Measurements from ENCODE around the gene SCN1B. TPM values are rescaled to one million over a fixed set of nuclear protein-coding genes. Genes with fewer than 3 reads are reported as not detected.

The SCN1B gene
- total and polyA plus RNA-seq, 10 of the 15 experiments (the other 5 are each of a cell fraction or from before 2014, with no cell fraction given) = 0.04 to 0.54 (median 0.11) TPM; not detected in 3

DNA sequence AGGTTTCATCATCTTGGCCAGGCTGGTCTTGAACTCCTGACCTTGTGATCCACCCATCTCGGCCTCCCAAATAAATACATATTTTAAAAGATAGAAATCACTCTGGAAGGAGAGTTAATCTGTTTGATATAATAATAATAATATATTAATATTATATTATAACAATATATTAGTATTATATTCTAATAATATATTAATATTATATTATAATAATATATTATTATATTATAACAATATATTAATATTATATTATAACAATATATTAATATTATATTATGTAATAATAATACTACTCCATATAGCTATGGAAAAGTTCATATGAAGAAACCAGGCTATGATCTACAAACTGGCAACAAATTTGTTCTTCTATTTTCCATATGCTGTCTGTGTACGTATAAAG, 28.1 kb downstream of the SCN1B start:
- CTCF ChIA-PET = interaction anchor here (0.9 to 8.2 kb wide), 6 partner anchors 9 to 77 kb away, joined by 4 to 56 read pairs (median 7); partner anchors contain the start of gene FXYD3
- Histone ChIP-seq H3K79me2 (ENCODE audit: control insufficient read depth, insufficient read depth, low read length) (no peaks in the 10 kb centered on the region), H3K27ac (ENCODE audit: control insufficient read depth, insufficient read depth) (no peak overlapping the region), H3K9ac (ENCODE audit: control insufficient read depth, insufficient read depth, low read length) (no peak overlapping the region), H3K4me2 (ENCODE audit: control insufficient read depth, insufficient read depth) (no peak overlapping the region), H3K9me3 (replicated peaks; ENCODE audit: control insufficient read depth, insufficient read depth, low read length) (no peaks in the 10 kb centered on the region), H3K36me3 (ENCODE audit: control insufficient read depth in 2 of 2, insufficient read depth in 2 of 2, low read length in 1 of 2) (no peaks in the 10 kb centered on the region), H2AFZ (ENCODE audit: control insufficient read depth, low read depth, low read length) (no peak overlapping the region), H4K20me1 (ENCODE audit: control insufficient read depth, insufficient read depth) (no peaks in the 10 kb centered on the region), H3K27me3 (replicated peaks in 1 of 2; ENCODE audit: control insufficient read depth in 2 of 2, insufficient read depth in 2 of 2, low read length in 1 of 2) (no peaks in the 10 kb centered on the region; a peak in 1 of 4 replicates), H3K4me3 (no peak overlapping the region), H3K4me1 (ENCODE audit: control insufficient read depth, insufficient read depth, low read length) (no peaks in the 10 kb centered on the region)
- SMC1A ChIA-PET (ENCODE audit: uncharacterized antibody, unreplicated experiment) = interaction anchor here (0.8 to 1.1 kb wide), 3 partner anchors 8 to 32 kb away, joined by 3 to 4 read pairs (median 3); no protein-coding TSS in a partner anchor
- POLR2A ChIA-PET = interaction anchor here (1.1 kb wide), 1 partner anchor 9 kb away, joined by 4 read pairs; no protein-coding TSS in a partner anchor
- intact Hi-C loops (cut with micrococcal nuclease; ENCODE audit: unreplicated experiment) = no loop called here
- WGBS (ENCODE audit: insufficient coverage, insufficient replicate concordance, low lambda C conversion rate, missing lambda C conversion rate) = 15% methylated on average over 2 of the region's 2 CpGs
- DNase-seq (ENCODE audit: low read depth, low spot score) (no peak), FAIRE-seq (no peak), ATAC-seq (no peak)
- in situ Hi-C loops (cut with MboI) = no loop called here
- no TSS peak for BruUV-seq (replicated peaks)
- RAD21 ChIA-PET (ENCODE audit: unreplicated experiment) = no interaction called here
- TF ChIP-seq GABPA (IDR thresholded peaks at IDR 0.05; ENCODE audit: low read depth) (no peak), BCL11A (IDR thresholded peaks at IDR 0.05; ENCODE audit: low read depth, low read length) (no peak)
- TF ChIP-seq, protein P1, sequence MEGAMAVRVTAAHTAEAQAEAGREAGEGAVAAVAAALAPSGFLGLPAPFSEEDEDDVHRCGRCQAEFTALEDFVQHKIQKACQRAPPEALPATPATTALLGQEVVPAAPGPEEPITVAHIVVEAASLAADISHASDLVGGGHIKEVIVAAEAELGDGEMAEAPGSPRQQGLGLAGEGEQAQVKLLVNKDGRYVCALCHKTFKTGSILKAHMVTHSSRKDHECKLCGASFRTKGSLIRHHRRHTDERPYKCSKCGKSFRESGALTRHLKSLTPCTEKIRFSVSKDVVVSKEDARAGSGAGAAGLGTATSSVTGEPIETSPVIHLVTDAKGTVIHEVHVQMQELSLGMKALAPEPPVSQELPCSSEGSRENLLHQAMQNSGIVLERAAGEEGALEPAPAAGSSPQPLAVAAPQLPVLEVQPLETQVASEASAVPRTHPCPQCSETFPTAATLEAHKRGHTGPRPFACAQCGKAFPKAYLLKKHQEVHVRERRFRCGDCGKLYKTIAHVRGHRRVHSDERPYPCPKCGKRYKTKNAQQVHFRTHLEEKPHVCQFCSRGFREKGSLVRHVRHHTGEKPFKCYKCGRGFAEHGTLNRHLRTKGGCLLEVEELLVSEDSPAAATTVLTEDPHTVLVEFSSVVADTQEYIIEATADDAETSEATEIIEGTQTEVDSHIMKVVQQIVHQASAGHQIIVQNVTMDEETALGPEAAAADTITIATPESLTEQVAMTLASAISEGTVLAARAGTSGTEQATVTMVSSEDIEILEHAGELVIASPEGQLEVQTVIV (IDR thresholded peaks at IDR 0.05; ENCODE audit: borderline replicate concordance, partially characterized antibody) = no peak
- TF ChIP-seq, protein P2, sequence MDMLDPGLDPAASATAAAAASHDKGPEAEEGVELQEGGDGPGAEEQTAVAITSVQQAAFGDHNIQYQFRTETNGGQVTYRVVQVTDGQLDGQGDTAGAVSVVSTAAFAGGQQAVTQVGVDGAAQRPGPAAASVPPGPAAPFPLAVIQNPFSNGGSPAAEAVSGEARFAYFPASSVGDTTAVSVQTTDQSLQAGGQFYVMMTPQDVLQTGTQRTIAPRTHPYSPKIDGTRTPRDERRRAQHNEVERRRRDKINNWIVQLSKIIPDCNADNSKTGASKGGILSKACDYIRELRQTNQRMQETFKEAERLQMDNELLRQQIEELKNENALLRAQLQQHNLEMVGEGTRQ (IDR thresholded peaks at IDR 0.05; ENCODE audit: borderline replicate concordance, low read depth, low read length) = no peak
